ENCODE data around the gene BAK1. TPM values are rescaled to one million over a fixed set of nuclear protein-coding genes. Genes with fewer than 3 reads are reported as not detected.

Gene BAK1
- total and polyA plus RNA-seq, 2 of the 13 experiments (the other 11 are each of a cell fraction or from before 2014, with no cell fraction given): 15.0 to 23.8 TPM

DNA sequence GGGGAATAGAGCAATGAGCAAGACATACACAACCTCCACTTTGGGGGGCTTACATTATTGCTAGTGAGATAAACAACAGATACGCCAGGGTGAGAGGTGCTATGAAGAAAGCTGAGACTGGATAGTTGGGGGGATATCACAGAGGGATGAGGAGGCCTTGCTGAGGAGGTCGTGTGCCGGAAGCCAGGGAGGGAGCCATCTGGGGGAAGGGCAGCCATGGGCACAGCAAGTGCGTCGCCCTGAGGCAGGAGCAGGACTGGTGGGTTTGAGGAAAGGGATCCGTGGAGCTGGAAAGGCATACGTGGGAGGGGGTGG, 12.2 kb upstream of the BAK1 start:
- FAIRE-seq (no peak), DNase-seq (ENCODE audit: low spot score) (no peak), ATAC-seq (no peak)
- Histone ChIP-seq H3K4me3 (replicated peaks in 1 of 3; ENCODE audit: insufficient read depth in 1 of 3, low read depth in 2 of 3, low read length in 3 of 3) (no peak overlapping the region), H3K4me2 (ENCODE audit: low read depth, low read length) (no peak overlapping the region), H3K36me3 (replicated peaks in 1 of 2; ENCODE audit: control insufficient read depth in 1 of 2, insufficient read depth in 2 of 2, low read length in 2 of 2) (no peaks in the 10 kb centered on the region), H3K9ac (ENCODE audit: insufficient read depth, low read depth, low read length) (no peak overlapping the region), H3K4me1 (ENCODE audit: insufficient read depth, low read length) (peaks cover 52% of the 10 kb centered on the region), H3K27me3 (ENCODE audit: control insufficient read depth in 1 of 2, insufficient read depth in 2 of 2, low read length in 2 of 2) (0 out of 5 replicates have a peak, but pooled peaks cover 0 to 3% of the 10 kb centered on the region in 2 experiments), H2AFZ (ENCODE audit: low read length) (no peak overlapping the region), H4K20me1 (ENCODE audit: insufficient read depth, low read length) (no peaks in the 10 kb centered on the region), H3K79me2 (ENCODE audit: insufficient read depth, low read length) (no peaks in the 10 kb centered on the region), H3K9me3 (ENCODE audit: low read length) (no peaks in the 10 kb centered on the region), H3K27ac (ENCODE audit: extremely low read length, insufficient read depth, low read length) (no peak overlapping the region)
- 75% methylated on average over 7 of the region's 7 CpGs for WGBS (ENCODE audit: low lambda C conversion rate)
- BruUV-seq (replicated peaks): no TSS peak
- ChIA-PET CTCF (ENCODE audit: low intra/inter-chr PET ratio, low total read pairs) (interaction anchor here (4.1 kb wide), 1 partner anchor 41 kb away, joined by 72 read pairs; no protein-coding TSS in a partner anchor), POLR2A (interaction anchor here (1.3 to 3.9 kb wide), 3 partner anchors 13 to 20 kb away, joined by 3 to 37 read pairs (median 5); no protein-coding TSS in a partner anchor)
- in situ Hi-C loops (cut with HindIII; ENCODE audit: extremely low pct_ligation_motif_present, low pct_unique_long_range_greater_than_20kb): no loop called here
- intact Hi-C loops (cut with micrococcal nuclease; ENCODE audit: unreplicated experiment): no loop called here
- TF ChIP-seq ZNF446 (CRISPR knock-in tag; IDR thresholded peaks at IDR 0.05) (no peak), ZNF207 (IDR thresholded peaks at IDR 0.05; ENCODE audit: borderline replicate concordance) (no peak), TMF1 (CRISPR knock-in tag; IDR thresholded peaks at IDR 0.05; ENCODE audit: low read depth) (no peak), ZFP91 (CRISPR knock-in tag; IDR thresholded peaks at IDR 0.05; ENCODE audit: borderline replicate concordance) (peak; percentile 38; the same call in 1 of the 2 replicates)
- TF ChIP-seq, protein P1, sequence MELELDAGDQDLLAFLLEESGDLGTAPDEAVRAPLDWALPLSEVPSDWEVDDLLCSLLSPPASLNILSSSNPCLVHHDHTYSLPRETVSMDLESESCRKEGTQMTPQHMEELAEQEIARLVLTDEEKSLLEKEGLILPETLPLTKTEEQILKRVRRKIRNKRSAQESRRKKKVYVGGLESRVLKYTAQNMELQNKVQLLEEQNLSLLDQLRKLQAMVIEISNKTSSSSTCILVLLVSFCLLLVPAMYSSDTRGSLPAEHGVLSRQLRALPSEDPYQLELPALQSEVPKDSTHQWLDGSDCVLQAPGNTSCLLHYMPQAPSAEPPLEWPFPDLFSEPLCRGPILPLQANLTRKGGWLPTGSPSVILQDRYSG (CRISPR knock-in tag; IDR thresholded peaks at IDR 0.05): no peak

Measured in HepG2 (cell line).